Natural killer cell treated with Interleukin-12 subunit alpha and Interleukin-12 subunit beta and Interleukin-15 and Interleukin-18, amount 100 ng/mL, for 72 hours (primary cell): Measurements from ENCODE around the gene DHRS13. TPM values are rescaled to one million over a fixed set of nuclear protein-coding genes. Genes with fewer than 3 reads are reported as not detected.
A peak's percentile ranks its signal among the peaks of the same experiment; 100 is the strongest.
"Not testable (repeated sequence)": the region's sequence is repeated elsewhere in the genome, so short reads cannot be mapped to it uniquely, and the experiment has no call there.

Experiments
- ATAC-seq, 2 donors: fragments of 150-1000 bp; cut with Tn5 transposase in 1 of 2; sonication (Bioruptor Pico), chemical (Tn5 transposase) in 1 of 2; 2 replicates each; pipeline ENCODE4 v1.10.0; 2021
- DNase-seq: peaks from one replicate; pipeline ENCODE4 v3.0.0; 2022; ENCODE audit warnings: low spot score
- H3K27ac Mint-ChIP-seq, 2 donors: 1 replicate in 1 of 2; 2 replicates in 1 of 2; pipeline ENCODE4 v1.8.0; 2022; ENCODE audit warnings: mixed read lengths in 2 of 2, mild to moderate bottlenecking in 1 of 2, moderate library complexity in 1 of 2
- H3K27me3 Mint-ChIP-seq, 2 donors: 1 replicate in 1 of 2; 2 replicates in 1 of 2; pipeline ENCODE4 v1.8.0; 2022; ENCODE audit warnings: mixed read lengths in 2 of 2
- H3K36me3 Mint-ChIP-seq: one replicate; pipeline ENCODE4 v1.8.0; 2022; ENCODE audit warnings: mixed read lengths
- H3K4me1 Mint-ChIP-seq, 2 donors: 1 replicate in 1 of 2; 2 replicates in 1 of 2; pipeline ENCODE4 v1.8.0; 2022; ENCODE audit warnings: low read depth in 2 of 2, mixed read lengths in 2 of 2, mild to moderate bottlenecking in 1 of 2
- H3K4me3 Mint-ChIP-seq: one replicate; pipeline ENCODE4 v1.8.0; 2022; ENCODE audit warnings: mixed read lengths
- H3K9me3 Mint-ChIP-seq: 2 replicates; pipeline ENCODE4 v1.8.0; 2022; ENCODE audit warnings: mixed read lengths
- total RNA-seq, 2 donors: library from RNA; stranded (reverse); gene quantifications; one replicate each; pipeline ENCODE4 v1.2.3, GENCODE V29; 2022

Gene DHRS13
- total RNA-seq, 2 donors from 2014 or later: 22.5 to 26.1 TPM

DNA sequence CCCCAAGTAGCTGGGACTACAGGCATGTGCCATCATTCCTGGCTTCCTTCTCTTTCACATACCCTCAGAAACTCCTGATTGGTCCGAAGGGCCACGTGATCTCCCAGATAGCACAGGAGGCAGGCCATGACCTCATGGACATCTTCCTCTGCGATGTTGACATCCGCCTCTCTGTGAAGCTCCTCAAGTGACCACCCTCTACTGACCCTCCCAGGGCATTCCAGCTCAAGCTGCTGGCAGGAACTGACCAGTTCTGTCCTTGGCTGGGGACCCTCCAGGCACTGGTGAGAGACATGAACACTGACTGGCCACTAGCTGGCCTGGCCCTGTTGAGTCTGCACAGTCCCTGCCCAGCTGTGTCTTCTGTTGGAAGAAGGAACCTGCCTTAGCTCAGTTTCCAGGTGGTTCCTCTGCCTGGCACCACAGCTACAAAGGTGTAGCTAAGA, 42.5 kb downstream of the DHRS13 start:
- no peak for ATAC-seq
- Mint-ChIP-seq H3K4me3 (no peak overlapping the region), H3K9me3 (no peaks in the 10 kb centered on the region), H3K36me3 (no peaks in the 10 kb centered on the region), H3K4me1 (peaks cover 1 to 13% of the 10 kb centered on the region in 2 donors), H3K27me3 (no peaks in the 10 kb centered on the region), H3K27ac (no peak overlapping the region)
- DNase-seq: no peak

GRCh38 chr17:28858801-28859355, 44.0 kb downstream of the DHRS13 start:
- no peak for ATAC-seq
- peaks cover 11 to 21% of the 10 kb centered on the region in 2 donors for H3K4me1 Mint-ChIP-seq
- DNase-seq: no peak
- H3K4me3 Mint-ChIP-seq: no peak overlapping the region
- no peaks in the 10 kb centered on the region for H3K9me3 Mint-ChIP-seq
- H3K27me3 Mint-ChIP-seq: no peaks in the 10 kb centered on the region
- no peaks in the 10 kb centered on the region for H3K36me3 Mint-ChIP-seq
- H3K27ac Mint-ChIP-seq: peak overlapping the region; percentile 50 to 76

GRCh38 chr17:28857905-28858800, 44.7 kb downstream of the DHRS13 start:
- no peak overlapping the region for H3K4me3 Mint-ChIP-seq
- no peaks in the 10 kb centered on the region for H3K36me3 Mint-ChIP-seq
- H3K27ac Mint-ChIP-seq: peak overlapping the region; percentile 50 to 76
- no peaks in the 10 kb centered on the region for H3K9me3 Mint-ChIP-seq
- H3K4me1 Mint-ChIP-seq: peaks cover 11 to 21% of the 10 kb centered on the region in 2 donors
- H3K27me3 Mint-ChIP-seq: no peaks in the 10 kb centered on the region
- ATAC-seq: no peak
- no peak for DNase-seq

DNA sequence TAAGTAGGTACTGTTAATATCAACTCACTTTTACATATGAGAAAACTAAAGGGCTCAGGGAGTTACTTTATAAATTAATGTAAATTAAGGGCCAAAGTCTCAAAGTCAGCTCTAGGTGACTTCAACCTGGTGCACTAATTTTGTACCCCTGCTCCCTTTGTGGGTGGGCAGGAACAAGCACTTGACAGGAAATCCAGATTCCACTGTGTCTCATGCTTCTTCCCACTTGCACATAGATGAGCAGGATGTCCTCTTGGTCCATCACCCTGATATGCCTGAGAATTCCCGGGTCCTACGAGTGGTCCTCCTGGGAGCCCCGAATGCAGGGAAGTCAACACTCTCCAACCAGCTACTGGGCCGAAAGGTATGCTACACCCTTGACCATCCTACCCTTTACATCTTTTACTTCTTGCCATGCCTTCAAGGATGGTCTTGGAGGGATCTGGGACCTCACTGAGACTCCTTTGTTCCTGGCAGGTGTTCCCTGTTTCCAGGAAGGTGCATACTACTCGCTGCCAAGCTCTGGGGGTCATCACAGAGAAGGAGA, 46.8 kb downstream of the DHRS13 start:
- peaks cover 11 to 21% of the 10 kb centered on the region in 2 donors for H3K4me1 Mint-ChIP-seq
- DNase-seq (no peak), ATAC-seq (no peak)
- H3K36me3 Mint-ChIP-seq: no peaks in the 10 kb centered on the region
- H3K4me3 Mint-ChIP-seq: peak overlapping the region; percentile 95
- no peaks in the 10 kb centered on the region for H3K9me3 Mint-ChIP-seq
- H3K27me3 Mint-ChIP-seq: no peaks in the 10 kb centered on the region
- H3K27ac Mint-ChIP-seq: no peak overlapping the region

DNA sequence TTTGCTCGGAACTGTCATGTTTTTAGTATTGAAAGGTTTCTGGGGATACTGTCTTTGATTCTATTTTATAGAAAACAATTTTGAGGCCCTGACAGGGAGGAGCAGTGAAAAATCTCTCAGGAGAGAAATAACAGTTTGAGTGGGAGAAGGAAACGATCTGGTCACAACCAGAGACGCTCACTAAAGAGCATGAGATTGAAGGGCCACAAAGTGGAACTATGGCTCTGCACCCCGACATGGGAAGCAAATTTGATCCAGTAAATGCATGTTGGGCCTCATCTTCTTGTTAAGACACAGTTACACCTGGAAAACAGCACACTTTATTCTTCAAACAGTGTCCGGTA, 47.6 kb downstream of the DHRS13 start:
- H3K36me3 Mint-ChIP-seq: no peaks in the 10 kb centered on the region
- H3K27me3 Mint-ChIP-seq: no peaks in the 10 kb centered on the region
- peak overlapping the region; percentile 88 to 97 for H3K27ac Mint-ChIP-seq
- ATAC-seq (no peak), DNase-seq (no peak)
- H3K9me3 Mint-ChIP-seq: no peaks in the 10 kb centered on the region
- H3K4me3 Mint-ChIP-seq: peak overlapping the region; percentile 95
- peaks cover 11 to 21% of the 10 kb centered on the region in 2 donors for H3K4me1 Mint-ChIP-seq

GRCh38 chr17:28854457-28855335, 48.2 kb downstream of the DHRS13 start, which contains the start of gene ERAL1:
ERAL1 (plus strand) TSS chr17:28855016; CDS start chr17:28855035, 19 bp downstream.
- Mint-ChIP-seq H3K9me3 (no peaks in the 10 kb centered on the region), H3K27me3 (no peaks in the 10 kb centered on the region), H3K27ac (peak within 1 kb of the TSS; percentile 88 to 97), H3K36me3 (no peaks in the 10 kb centered on the region), H3K4me1 (peaks cover 11 to 21% of the 10 kb centered on the region in 2 donors), H3K4me3 (peak within 1 kb of the TSS; percentile 95)
- DNase-seq: peak; percentile 80
- ATAC-seq: peak; percentile 99 to 100

GRCh38 chr17:28853295-28853694, 49.6 kb downstream of the DHRS13 start:
- no peaks in the 10 kb centered on the region for H3K27me3 Mint-ChIP-seq
- no peaks in the 10 kb centered on the region for H3K9me3 Mint-ChIP-seq
- no peak overlapping the region for H3K4me3 Mint-ChIP-seq
- H3K27ac Mint-ChIP-seq: peak overlapping the region in 1 of 2 donors; percentile 97
- ATAC-seq (no peak), DNase-seq (no peak)
- H3K36me3 Mint-ChIP-seq: no peaks in the 10 kb centered on the region
- H3K4me1 Mint-ChIP-seq: peaks cover 11 to 21% of the 10 kb centered on the region in 2 donors

DNA sequence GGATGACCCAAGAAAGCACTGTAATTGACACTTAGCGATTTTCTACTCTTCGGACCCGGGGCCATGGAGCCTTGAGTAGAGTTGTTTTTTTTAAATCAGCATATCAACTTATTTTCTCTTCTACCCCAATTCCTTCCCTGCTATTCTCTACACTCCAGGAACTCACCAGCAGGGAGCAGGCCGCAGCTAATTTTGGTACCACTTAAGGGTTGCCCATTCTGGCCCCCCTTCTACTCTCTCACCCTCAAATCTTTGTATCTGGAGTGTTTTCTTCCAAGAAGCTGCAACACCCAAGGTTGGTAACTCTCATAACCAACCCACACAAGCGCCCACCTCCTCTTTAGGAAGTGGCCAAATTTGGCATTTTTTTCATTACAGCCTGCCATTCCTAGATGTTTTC, 53.6 kb downstream of the DHRS13 start:
- no peaks in the 10 kb centered on the region for H3K27me3 Mint-ChIP-seq
- peaks cover 0 to 3% of the 10 kb centered on the region in 2 donors for H3K4me1 Mint-ChIP-seq
- H3K36me3 Mint-ChIP-seq: no peaks in the 10 kb centered on the region
- ATAC-seq: no peak
- H3K4me3 Mint-ChIP-seq: no peak overlapping the region
- no peaks in the 10 kb centered on the region for H3K9me3 Mint-ChIP-seq
- no peak overlapping the region for H3K27ac Mint-ChIP-seq
- peak; percentile 20 for DNase-seq

- not testable (repeated sequence) for H3K36me3 Mint-ChIP-seq, H3K4me3 Mint-ChIP-seq, H3K27me3 Mint-ChIP-seq, H3K4me1 Mint-ChIP-seq, H3K27ac Mint-ChIP-seq, H3K9me3 Mint-ChIP-seq
- DNase-seq (peak; percentile 72), ATAC-seq (peak; percentile 77 to 83)
Measured at GRCh38 chr17:28848667-28849066, 54.2 kb downstream of the DHRS13 start.

Other genes starting within 250 kb of the DHRS13 start
- gene SDF2, start 241.2 kb downstream of the DHRS13 start, total RNA-seq: 10 to 100 TPM; 36.1 to 65.2 TPM
- gene SUPT6H, start 240.9 kb downstream of the DHRS13 start, total RNA-seq: 100 to 1,000 TPM; 118 to 133 TPM
- gene PROCA1, start 191.2 kb downstream of the DHRS13 start, total RNA-seq: 1 to 10 TPM; 3.7 to 4.6 TPM
- gene RAB34, start 185.2 kb downstream of the DHRS13 start, total RNA-seq: 10 to 100 TPM in 1 of 2 donors, 1 to 10 TPM in 1; 8.5 to 25.7 TPM
- 1,000 to 10,000 TPM; 1,264 to 1,439 TPM for gene RPL23A, start 183.1 kb downstream of the DHRS13 start, total RNA-seq
- 1 to 10 TPM; 1.5 to 9.7 TPM for gene TLCD1, start 176.8 kb downstream of the DHRS13 start, total RNA-seq
- gene NEK8, start 174.3 kb downstream of the DHRS13 start, total RNA-seq: 10 to 100 TPM in 1 of 2 donors, 1 to 10 TPM in 1; 3.2 to 10.2 TPM
- gene TRAF4, start 159.1 kb downstream of the DHRS13 start, total RNA-seq: 100 to 1,000 TPM in 1 of 2 donors, 10 to 100 TPM in 1; 59.7 to 186 TPM
- gene FAM222B, start 60.3 kb downstream of the DHRS13 start, total RNA-seq: 10 to 100 TPM; 21.7 to 23.5 TPM
- gene ERAL1, start 48.1 kb downstream of the DHRS13 start, total RNA-seq: 100 to 1,000 TPM in 1 of 2 donors, 10 to 100 TPM in 1; 55.9 to 105 TPM
- 10 to 100 TPM; 79.3 to 95.8 TPM for gene FLOT2, start 5.3 kb downstream of the DHRS13 start, total RNA-seq
- 10 to 100 TPM; 68.0 to 72.2 TPM for gene PHF12, start 48.4 kb upstream of the DHRS13 start, total RNA-seq
- not detected for gene SEZ6, start 103.0 kb upstream of the DHRS13 start, total RNA-seq
- 1 to 10 TPM; 3.2 to 5.0 TPM for gene PIPOX, start 140.1 kb upstream of the DHRS13 start, total RNA-seq